Progenitor cell of endocrine pancreas (in vitro differentiated cells): ENCODE data around the gene APOBEC2. TPM values are rescaled to one million over a fixed set of nuclear protein-coding genes. Genes with fewer than 3 reads are reported as not detected.

Source experiments
- DNase-seq: peaks from one replicate; pipeline ENCODE4 v3.0.0; 2021; ENCODE audit warnings: low spot score; ENCODE audit not compliant: unreplicated experiment
- H3K27ac Mint-ChIP-seq: 2 replicates; pipeline ENCODE4 v1.8.0; 2021; ENCODE audit warnings: mild to moderate bottlenecking, moderate library complexity, mixed read lengths
- H3K27me3 Mint-ChIP-seq: 2 replicates; pipeline ENCODE4 v1.8.0; 2021; ENCODE audit warnings: mixed read lengths
- H3K36me3 Mint-ChIP-seq: 2 replicates; pipeline ENCODE4 v1.8.0; 2022; ENCODE audit warnings: mixed read lengths; ENCODE audit not compliant: insufficient read depth
- H3K4me1 Mint-ChIP-seq: 2 replicates; pipeline ENCODE4 v1.8.0; 2021; ENCODE audit warnings: low read depth, mixed read lengths
- H3K4me3 Mint-ChIP-seq: 2 replicates; pipeline ENCODE4 v1.8.0; 2021; ENCODE audit warnings: low read depth, mild to moderate bottlenecking, moderate library complexity, mixed read lengths
- H3K9me3 Mint-ChIP-seq: 2 replicates; pipeline ENCODE4 v1.8.0; 2021; ENCODE audit warnings: low read depth, mixed read lengths
- total RNA-seq: library from RNA; stranded (reverse); gene quantifications from 2 replicates; pipeline ENCODE4 v1.2.1, GENCODE V29; 2021
- TF ChIP-seq, protein P1 (sequence below): fragments of 200-600 bp; sonication (generic); IDR thresholded peaks from one replicate; pipeline ENCODE4 v1.5.0; 2021; ENCODE audit warnings: antibody characterized with exemption, mild to moderate bottlenecking; ENCODE audit not compliant: unreplicated experiment

The APOBEC2 gene
- total RNA-seq, 1 donor from 2014 or later, result 1.2 TPM

DNA sequence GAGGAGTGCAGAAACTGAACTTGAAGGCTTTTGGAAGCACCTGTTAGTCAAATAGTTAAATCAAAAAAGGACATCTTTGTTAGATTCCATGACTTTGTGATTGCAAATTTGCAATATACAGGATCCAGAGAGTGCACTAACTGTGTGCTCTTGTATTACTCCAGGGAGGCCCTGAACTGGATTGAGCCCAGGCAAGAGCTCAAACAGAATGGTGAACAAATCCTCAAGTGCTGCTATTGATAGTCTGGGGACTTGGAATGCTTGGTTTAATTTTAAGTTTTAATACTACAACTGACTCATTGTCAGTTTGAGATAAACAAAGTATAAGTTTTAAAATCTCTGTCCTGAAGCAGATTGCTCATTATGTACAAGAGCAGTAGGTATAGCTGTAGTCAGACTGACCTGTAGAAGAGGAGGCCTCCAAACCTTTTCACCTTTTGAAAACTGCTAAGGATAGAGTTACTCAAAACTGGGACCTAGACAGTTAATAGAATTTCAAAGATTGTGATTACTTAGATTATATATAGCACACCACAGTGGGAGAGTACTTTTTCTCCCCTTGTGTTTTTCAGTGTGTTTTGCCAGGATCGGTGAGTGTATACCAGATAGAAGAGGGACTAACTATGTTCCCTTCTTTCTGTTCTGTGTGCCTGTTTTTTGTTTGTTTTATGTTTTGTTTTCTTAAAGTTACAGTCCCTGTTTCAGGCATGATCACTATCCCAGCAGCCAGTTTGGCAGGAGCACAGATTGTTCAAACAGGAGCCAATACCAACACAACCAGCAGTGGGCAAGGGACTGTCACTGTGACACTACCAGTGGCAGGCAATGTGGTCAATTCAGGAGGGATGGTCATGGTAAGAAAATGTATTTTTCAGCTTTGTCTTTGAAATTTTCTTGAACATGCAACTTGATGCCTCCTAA lies 38.1 kb downstream of the APOBEC2 start:
- Mint-ChIP-seq H3K4me3 (no peak overlapping the region), H3K27ac (no peak overlapping the region), H3K4me1 (no peaks in the 10 kb centered on the region), H3K36me3 (peaks cover 32% of the 10 kb centered on the region), H3K9me3 (no peaks in the 10 kb centered on the region), H3K27me3 (no peaks in the 10 kb centered on the region)
- DNase-seq, result no peak
- TF ChIP-seq, protein P1, sequence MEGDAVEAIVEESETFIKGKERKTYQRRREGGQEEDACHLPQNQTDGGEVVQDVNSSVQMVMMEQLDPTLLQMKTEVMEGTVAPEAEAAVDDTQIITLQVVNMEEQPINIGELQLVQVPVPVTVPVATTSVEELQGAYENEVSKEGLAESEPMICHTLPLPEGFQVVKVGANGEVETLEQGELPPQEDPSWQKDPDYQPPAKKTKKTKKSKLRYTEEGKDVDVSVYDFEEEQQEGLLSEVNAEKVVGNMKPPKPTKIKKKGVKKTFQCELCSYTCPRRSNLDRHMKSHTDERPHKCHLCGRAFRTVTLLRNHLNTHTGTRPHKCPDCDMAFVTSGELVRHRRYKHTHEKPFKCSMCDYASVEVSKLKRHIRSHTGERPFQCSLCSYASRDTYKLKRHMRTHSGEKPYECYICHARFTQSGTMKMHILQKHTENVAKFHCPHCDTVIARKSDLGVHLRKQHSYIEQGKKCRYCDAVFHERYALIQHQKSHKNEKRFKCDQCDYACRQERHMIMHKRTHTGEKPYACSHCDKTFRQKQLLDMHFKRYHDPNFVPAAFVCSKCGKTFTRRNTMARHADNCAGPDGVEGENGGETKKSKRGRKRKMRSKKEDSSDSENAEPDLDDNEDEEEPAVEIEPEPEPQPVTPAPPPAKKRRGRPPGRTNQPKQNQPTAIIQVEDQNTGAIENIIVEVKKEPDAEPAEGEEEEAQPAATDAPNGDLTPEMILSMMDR, result no peak

DNA sequence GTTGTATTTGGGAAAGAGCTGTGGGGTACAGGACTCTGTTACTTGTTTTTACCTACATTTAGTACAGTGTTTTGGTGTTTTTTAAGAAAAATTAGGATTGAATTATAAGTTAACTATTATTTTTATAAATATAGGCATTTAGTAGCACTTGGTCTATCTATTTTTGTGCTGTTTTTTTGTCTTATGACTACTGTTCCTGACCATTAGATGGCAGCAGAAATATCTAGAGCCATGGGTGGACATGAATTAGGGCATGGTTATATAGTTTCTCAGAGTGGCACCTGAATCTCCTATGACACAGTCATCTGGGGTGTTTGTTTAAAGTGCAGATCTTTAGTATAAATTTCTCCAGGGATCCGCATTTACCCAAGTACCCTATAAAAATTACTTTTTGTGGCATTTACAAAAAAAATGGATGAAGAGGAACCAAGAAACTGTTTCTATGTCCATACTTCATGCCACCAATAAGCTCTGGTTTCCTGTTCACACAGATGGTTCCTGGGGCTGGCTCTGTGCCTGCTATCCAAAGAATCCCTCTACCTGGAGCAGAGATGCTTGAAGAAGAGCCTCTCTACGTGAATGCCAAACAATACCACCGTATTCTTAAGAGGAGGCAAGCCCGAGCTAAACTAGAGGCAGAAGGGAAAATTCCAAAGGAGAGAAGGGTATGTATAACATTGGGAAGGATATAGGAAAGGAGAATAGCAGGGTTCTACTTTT lies 39.6 kb downstream of the APOBEC2 start:
- Mint-ChIP-seq H3K27me3 (no peaks in the 10 kb centered on the region), H3K4me3 (no peak overlapping the region), H3K4me1 (no peaks in the 10 kb centered on the region), H3K9me3 (no peaks in the 10 kb centered on the region), H3K36me3 (peaks cover 33% of the 10 kb centered on the region), H3K27ac (no peak overlapping the region)
- TF ChIP-seq, protein P1, result peak; percentile 52
- no peak for DNase-seq

DNA sequence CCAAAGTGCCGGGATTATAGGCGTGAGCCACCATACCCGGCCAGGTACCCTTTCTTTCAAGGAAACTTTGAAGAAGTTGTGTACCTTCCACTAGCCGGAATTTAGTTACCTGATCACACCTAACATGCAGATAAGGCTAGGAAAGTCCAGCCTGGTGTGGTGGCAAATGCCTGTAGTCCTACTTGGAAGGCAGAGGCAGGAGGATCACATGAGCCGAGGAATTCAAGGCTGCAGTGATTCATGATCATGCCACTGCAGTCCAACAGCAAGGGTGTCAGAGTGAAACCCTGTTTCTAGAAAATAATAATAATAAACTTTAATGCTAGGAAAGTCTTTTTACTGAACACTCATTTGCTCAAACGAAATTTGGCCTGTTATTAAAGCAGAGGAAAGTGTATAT lies 40.7 kb downstream of the APOBEC2 start:
- Mint-ChIP-seq H3K4me3 (no peak overlapping the region), H3K27ac (no peak overlapping the region), H3K4me1 (no peaks in the 10 kb centered on the region), H3K27me3 (no peaks in the 10 kb centered on the region), H3K9me3 (no peaks in the 10 kb centered on the region), H3K36me3 (peaks cover 37% of the 10 kb centered on the region)
- DNase-seq, result no peak
- TF ChIP-seq, protein P1, result no peak

DNA sequence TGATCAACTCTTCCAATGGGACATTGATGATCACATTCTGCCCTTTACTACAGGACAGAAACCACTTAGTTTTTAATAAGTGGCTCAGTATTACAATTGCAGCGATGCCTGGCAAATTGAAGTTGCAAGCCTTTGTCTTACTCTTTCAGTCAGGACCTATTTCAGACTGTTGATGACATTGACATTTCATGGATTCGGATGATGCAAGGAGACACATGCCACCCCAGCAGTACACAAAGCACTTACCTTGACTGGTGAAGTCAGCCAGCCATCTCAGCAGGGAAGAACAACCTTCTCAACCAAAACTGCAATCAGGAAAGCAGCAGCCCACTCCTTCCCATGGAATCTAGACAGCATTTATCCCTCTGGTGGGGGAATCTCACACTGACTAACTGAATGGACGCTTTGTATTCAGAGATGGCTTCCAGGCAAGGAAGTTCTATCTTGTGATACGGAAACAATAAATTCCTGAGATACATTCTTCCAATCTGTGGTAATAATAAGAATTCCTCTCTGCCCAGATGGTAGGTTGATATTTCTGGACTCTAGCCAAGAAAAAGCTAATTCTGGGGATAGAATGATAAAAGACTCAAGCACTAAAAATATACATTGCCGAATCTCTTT lies 44.6 kb downstream of the APOBEC2 start:
- Mint-ChIP-seq H3K4me3 (no peak overlapping the region), H3K4me1 (no peaks in the 10 kb centered on the region), H3K27me3 (no peaks in the 10 kb centered on the region), H3K9me3 (no peaks in the 10 kb centered on the region), H3K27ac (no peak overlapping the region), H3K36me3 (peaks cover 40% of the 10 kb centered on the region)
- DNase-seq, result no peak
- TF ChIP-seq, protein P1, result no peak

DNA sequence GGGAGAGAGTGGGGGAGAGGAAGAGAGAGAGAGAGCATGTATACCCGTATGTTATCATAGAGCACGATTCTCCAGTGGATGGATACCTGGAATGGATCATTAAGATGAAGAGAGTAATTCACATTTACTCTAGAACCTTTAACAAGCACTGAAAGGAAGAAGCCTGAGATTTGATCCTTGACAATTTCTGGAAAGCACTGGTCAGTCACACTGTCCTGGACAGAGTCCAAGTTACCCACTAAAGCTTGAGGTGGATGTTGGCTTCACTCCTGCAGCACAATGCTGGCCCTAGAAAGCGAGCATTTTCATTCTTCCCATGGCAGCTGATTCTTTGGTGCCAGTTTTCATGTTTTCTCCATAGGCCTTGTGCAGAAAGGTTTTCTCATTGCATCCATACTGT lies 45.4 kb downstream of the APOBEC2 start:
- TF ChIP-seq, protein P1, result no peak
- no peak overlapping the region for H3K4me3 Mint-ChIP-seq
- DNase-seq, result no peak
- H3K27me3 Mint-ChIP-seq, result no peaks in the 10 kb centered on the region
- H3K27ac Mint-ChIP-seq, result no peak overlapping the region
- no peaks in the 10 kb centered on the region for H3K4me1 Mint-ChIP-seq
- H3K36me3 Mint-ChIP-seq, result peaks cover 37% of the 10 kb centered on the region
- no peaks in the 10 kb centered on the region for H3K9me3 Mint-ChIP-seq
